Duodenal mucosa (tissue), 2 donors: ENCODE data around the gene NACC1.

ENCODE experiments used
- H3K27ac ChIP-seq: one replicate; pipeline ENCODE4 v1.7.0; 2013; ENCODE audit warnings: low read depth, low read length
- H3K27me3 ChIP-seq, 2 donors: one replicate each; pipeline ENCODE4 v1.7.0; 2013; ENCODE audit warnings: low read length in 2 of 2, control low read depth in 1 of 2; ENCODE audit not compliant: insufficient read depth in 2 of 2, control insufficient read depth in 1 of 2
- H3K36me3 ChIP-seq, 2 donors: one replicate each; pipeline ENCODE4 v1.7.0; 2013; ENCODE audit warnings: low read length in 2 of 2, control low read depth in 1 of 2; ENCODE audit not compliant: insufficient read depth in 2 of 2, control insufficient read depth in 1 of 2
- H3K4me1 ChIP-seq, 2 donors: one replicate each; pipeline ENCODE4 v1.7.0; 2013; ENCODE audit warnings: low read length in 2 of 2, control low read depth in 1 of 2; ENCODE audit not compliant: insufficient read depth in 2 of 2, control insufficient read depth in 1 of 2
- H3K4me3 ChIP-seq, 2 donors: one replicate each; pipeline ENCODE4 v1.7.0; 2013; ENCODE audit warnings: low read length in 2 of 2, low read depth in 1 of 2
- H3K9ac ChIP-seq, 2 donors: one replicate each; pipeline ENCODE4 v1.7.0; 2013; ENCODE audit warnings: low read length in 2 of 2, low read depth in 1 of 2
- H3K9me3 ChIP-seq, 2 donors: one replicate each; pipeline ENCODE4 v1.7.0; 2013; ENCODE audit warnings: low read length in 2 of 2, control low read depth in 1 of 2; ENCODE audit not compliant: control insufficient read depth in 1 of 2

NACC1 gene

GRCh38 chr19:13100031-13100588 is 18.0 kb upstream of the NACC1 start:
- peaks cover 20 to 41% of the 10 kb centered on the region in 2 donors for H3K4me1 ChIP-seq
- H3K9me3 ChIP-seq, result no peaks in the 10 kb centered on the region
- peak overlapping the region; percentile 50 to 59 for H3K4me3 ChIP-seq
- H3K36me3 ChIP-seq, result no peaks in the 10 kb centered on the region
- H3K27me3 ChIP-seq, result no peaks in the 10 kb centered on the region
- peak overlapping the region; percentile 74 for H3K27ac ChIP-seq
- H3K9ac ChIP-seq, result peak overlapping the region in 1 of 2 donors; percentile 41

- Histone ChIP-seq H3K27ac (peak overlapping the region; percentile 10), H3K9me3 (no peaks in the 10 kb centered on the region), H3K27me3 (no peaks in the 10 kb centered on the region), H3K9ac (peak overlapping the region in 1 of 2 donors; percentile 43), H3K4me1 (peaks cover 17 to 40% of the 10 kb centered on the region in 2 donors), H3K4me3 (peak overlapping the region in 1 of 2 donors; percentile 54), H3K36me3 (no peaks in the 10 kb centered on the region)
Observed at GRCh38 chr19:13100841-13101589, 17.0 kb upstream of the NACC1 start.

GRCh38 chr19:13101590-13102415 is 16.3 kb upstream of the NACC1 start:
- Histone ChIP-seq H3K4me1 (peaks cover 15 to 38% of the 10 kb centered on the region in 2 donors), H3K27me3 (no peaks in the 10 kb centered on the region), H3K4me3 (peak overlapping the region; percentile 67 to 68), H3K27ac (peak overlapping the region; percentile 10), H3K9ac (peak overlapping the region; percentile 31 to 63), H3K9me3 (no peaks in the 10 kb centered on the region), H3K36me3 (no peaks in the 10 kb centered on the region)

GRCh38 chr19:13102416-13102665 is 15.7 kb upstream of the NACC1 start:
- no peak overlapping the region for H3K27ac ChIP-seq
- H3K27me3 ChIP-seq, result no peaks in the 10 kb centered on the region
- peaks cover 15 to 38% of the 10 kb centered on the region in 2 donors for H3K4me1 ChIP-seq
- H3K36me3 ChIP-seq, result peaks cover 0 to 1% of the 10 kb centered on the region in 2 donors
- no peaks in the 10 kb centered on the region for H3K9me3 ChIP-seq
- peak overlapping the region; percentile 31 to 63 for H3K9ac ChIP-seq
- peak overlapping the region; percentile 67 to 68 for H3K4me3 ChIP-seq

- Histone ChIP-seq H3K4me1 (peaks cover 15 to 38% of the 10 kb centered on the region in 2 donors), H3K36me3 (peaks cover 0 to 6% of the 10 kb centered on the region in 2 donors), H3K9ac (peak within 1 kb of the TSS; percentile 31 to 63), H3K27ac (peak within 1 kb of the TSS; percentile 68), H3K27me3 (no peaks in the 10 kb centered on the region), H3K4me3 (peak within 1 kb of the TSS; percentile 67 to 68), H3K9me3 (no peaks in the 10 kb centered on the region)
Observed at GRCh38 chr19:13102666-13103580, 15.1 kb upstream of the NACC1 start, which contains the start of gene LYL1. Gene LYL1, minus strand, starts transcription at chr19:13102858. Its CDS starts 1,687 bp downstream, at chr19:13101171.

- peaks cover 0 to 6% of the 10 kb centered on the region in 2 donors for H3K36me3 ChIP-seq
- no peak overlapping the region for H3K27ac ChIP-seq
- no peaks in the 10 kb centered on the region for H3K9me3 ChIP-seq
- H3K4me1 ChIP-seq, result peaks cover 15 to 36% of the 10 kb centered on the region in 2 donors
- peak overlapping the region; percentile 31 to 57 for H3K9ac ChIP-seq
- peak overlapping the region; percentile 68 for H3K4me3 ChIP-seq
- no peaks in the 10 kb centered on the region for H3K27me3 ChIP-seq
Observed at GRCh38 chr19:13103581-13104359, 14.3 kb upstream of the NACC1 start.

GRCh38 chr19:13104360-13104847 is 13.7 kb upstream of the NACC1 start:
- no peaks in the 10 kb centered on the region for H3K9me3 ChIP-seq
- peak overlapping the region; percentile 30 for H3K27ac ChIP-seq
- H3K4me3 ChIP-seq, result peak overlapping the region; percentile 68
- H3K36me3 ChIP-seq, result peaks cover 0 to 12% of the 10 kb centered on the region in 2 donors
- H3K4me1 ChIP-seq, result peaks cover 12 to 32% of the 10 kb centered on the region in 2 donors
- peak overlapping the region; percentile 57 to 59 for H3K9ac ChIP-seq
- H3K27me3 ChIP-seq, result no peaks in the 10 kb centered on the region

GRCh38 chr19:13104848-13105711 is 13.0 kb upstream of the NACC1 start:
- peaks cover 0 to 19% of the 10 kb centered on the region in 2 donors for H3K36me3 ChIP-seq
- peak overlapping the region; percentile 57 to 59 for H3K9ac ChIP-seq
- peaks cover 7 to 25% of the 10 kb centered on the region in 2 donors for H3K4me1 ChIP-seq
- H3K4me3 ChIP-seq, result peak overlapping the region; percentile 68
- no peaks in the 10 kb centered on the region for H3K9me3 ChIP-seq
- H3K27me3 ChIP-seq, result no peaks in the 10 kb centered on the region
- no peak overlapping the region for H3K27ac ChIP-seq
